Measurements from ENCODE around the gene GHRL. TPM values are rescaled to one million over a fixed set of nuclear protein-coding genes. Genes with fewer than 3 reads are reported as not detected.

The GHRL gene
- total and polyA plus RNA-seq, 2 donors (not counting 3 experiments of a cell fraction or from before 2014, with no cell fraction given), result not detected

- H3K9me1 ChIP-seq (replicated peaks; ENCODE audit: control insufficient read depth, extremely low read depth, insufficient read depth, low read length), result no peaks in the 10 kb centered on the region
- no peaks in the 10 kb centered on the region for H3K9me3 ChIP-seq (replicated peaks; ENCODE audit: control insufficient read depth, insufficient read depth, low read length)
- no peaks in the 10 kb centered on the region for H3K36me3 ChIP-seq (ENCODE audit: control insufficient read depth in 2 of 2, extremely low read depth in 1 of 2, insufficient read depth in 2 of 2, low read length in 2 of 2)
- no peak overlapping the region for H3K4me3 ChIP-seq (replicated peaks in 1 of 3; ENCODE audit: insufficient read depth in 1 of 3, low read depth in 1 of 3, low read length in 3 of 3)
- no peak overlapping the region for H2AFZ ChIP-seq (ENCODE audit: low read depth, low read length)
- BruUV-seq (replicated peaks), result no TSS peak
- POLR2A ChIA-PET, result no interaction called here
- no peaks in the 10 kb centered on the region for H3K79me2 ChIP-seq (ENCODE audit: control insufficient read depth, insufficient read depth, low read length)
- H4K20me1 ChIP-seq (replicated peaks; ENCODE audit: control insufficient read depth, extremely low read depth, insufficient read depth, low read length), result no peaks in the 10 kb centered on the region
- dilution Hi-C loops (cut with MboI; ENCODE audit: extremely low pct_ligation_motif_present, low sequenced_read_pairs) (no loop called here), intact Hi-C loops (cut with micrococcal nuclease) (no loop called here)
- TF ChIP-seq GATA2 (IDR thresholded peaks at IDR 0.05; ENCODE audit: insufficient read depth, insufficient read length, low read depth, low read length) (no peak), JUN (IDR thresholded peaks at IDR 0.05; ENCODE audit: borderline replicate concordance, insufficient read depth, insufficient read length, low read depth) (no peak), POLR2AphosphoS5 (IDR thresholded peaks at IDR 0.05; ENCODE audit: insufficient read depth, low read depth, low read length) (no peak), FOS (IDR thresholded peaks at IDR 0.05; ENCODE audit: borderline replicate concordance, insufficient read depth, low read length) (no peak), CTCF (IDR thresholded peaks at IDR 0.05; ENCODE audit: extremely low read depth in 1 of 2, insufficient read depth in 1 of 2, low read depth in 1 of 2, low read length in 2 of 2) (no peak), EZH2 (IDR thresholded peaks at IDR 0.05; ENCODE audit: borderline replicate concordance, low read depth, low read length, severe bottlenecking) (no peak), POLR2A (IDR thresholded peaks at IDR 0.05; ENCODE audit: low read depth, low read length) (no peak), MYC (IDR thresholded peaks at IDR 0.05; ENCODE audit: low read depth, low read length) (no peak), MAX (IDR thresholded peaks at IDR 0.05; ENCODE audit: insufficient read depth, insufficient read length) (no peak)
- no peak overlapping the region for H3K4me2 ChIP-seq (ENCODE audit: insufficient read depth, low read length)
- H3K27ac ChIP-seq (ENCODE audit: insufficient read depth, low read depth, low read length), result no peak overlapping the region
- no peak for DNase-seq (ENCODE audit: low read depth, low spot score)
- CTCF ChIA-PET, result no interaction called here
- no peaks in the 10 kb centered on the region for H3K4me1 ChIP-seq (ENCODE audit: control insufficient read depth, extremely low read depth, insufficient read depth, low read length)
- no peak overlapping the region for H3K9ac ChIP-seq (replicated peaks; ENCODE audit: extremely low read depth, insufficient read depth, low read length)
- FAIRE-seq, result no peak
- H3K27me3 ChIP-seq (ENCODE audit: control insufficient read depth in 2 of 2, insufficient read depth in 2 of 2, low read length in 2 of 2), result no peaks in the 10 kb centered on the region
These were observed 3.7 kb downstream of the GHRL start for GRCh38 chr3:10289077-10289476.

All from endothelial cell of umbilical vein (primary cell).